Hematopoietic multipotent progenitor cell treated with erythropoietin and hydrocortisone succinate and interleukin-3 and kit ligand, for 4 days (in vitro differentiated cells): ENCODE results near the gene ZFYVE26.
"Not testable (repeated sequence)": the region's sequence is repeated elsewhere in the genome, so short reads cannot be mapped to it uniquely, and the experiment has no call there.

ENCODE experiments used
- DNase-seq: peaks from one replicate; pipeline ENCODE4 v3.0.0-alpha.2; 2015

Gene ZFYVE26

GRCh38 chr14:67749341-67750084, 66.9 kb downstream of the ZFYVE26 start:
- no peak for DNase-seq

GRCh38 chr14:67748312-67748711, 68.1 kb downstream of the ZFYVE26 start:
- DNase-seq, result no peak

GRCh38 chr14:67746927-67747326, 69.5 kb downstream of the ZFYVE26 start:
- no peak for DNase-seq

- no peak for DNase-seq
Measured at GRCh38 chr14:67744046-67744445, 72.3 kb downstream of the ZFYVE26 start.

GRCh38 chr14:67738740-67739504, 77.5 kb downstream of the ZFYVE26 start:
- no peak for DNase-seq

- DNase-seq, result no peak
Measured at GRCh38 chr14:67736771-67737170, 79.6 kb downstream of the ZFYVE26 start.

DNA sequence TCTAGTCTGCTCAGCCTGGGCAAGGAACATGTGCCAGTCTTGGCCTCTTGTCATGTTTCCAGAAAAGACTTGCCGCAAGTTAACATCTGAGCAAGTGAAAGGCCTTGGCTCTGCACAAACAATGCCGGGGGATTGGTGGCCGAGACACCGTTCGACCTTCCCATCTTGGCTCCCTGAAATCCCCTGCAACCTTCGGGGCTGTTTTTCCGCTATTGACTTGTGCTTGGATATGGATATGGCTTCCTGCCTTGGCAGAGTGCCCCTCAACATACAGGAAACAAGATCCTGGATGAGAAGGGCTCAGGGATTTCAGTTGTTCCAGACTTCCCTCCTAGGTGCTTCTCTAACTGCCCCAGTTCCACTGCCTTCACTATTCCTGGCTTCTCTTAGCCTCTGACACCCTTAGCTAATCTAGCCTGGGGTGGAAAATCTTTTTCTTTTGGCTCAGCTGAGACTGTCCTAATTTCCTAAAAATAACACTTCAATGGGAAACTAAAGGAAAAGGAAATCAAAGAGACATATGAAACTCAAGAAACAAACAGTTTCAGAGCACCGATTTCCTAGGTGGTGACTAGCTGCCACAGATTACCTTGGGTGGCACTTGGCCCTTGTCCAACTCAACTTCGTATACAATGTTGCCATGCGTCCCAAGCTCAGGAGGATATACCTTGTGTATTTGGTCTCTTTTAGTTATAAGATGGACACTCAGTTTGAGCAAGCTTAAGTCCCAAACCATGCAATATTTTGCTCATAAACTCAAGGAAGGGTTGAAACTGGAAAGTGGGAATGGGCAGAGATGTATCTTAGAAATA, 80.8 kb downstream of the ZFYVE26 start:
- DNase-seq, result no peak

- no peak for DNase-seq
Measured at GRCh38 chr14:67734675-67735074, 81.7 kb downstream of the ZFYVE26 start.

- DNase-seq, result no peak
Measured at GRCh38 chr14:67733616-67734015, 82.8 kb downstream of the ZFYVE26 start.

DNA sequence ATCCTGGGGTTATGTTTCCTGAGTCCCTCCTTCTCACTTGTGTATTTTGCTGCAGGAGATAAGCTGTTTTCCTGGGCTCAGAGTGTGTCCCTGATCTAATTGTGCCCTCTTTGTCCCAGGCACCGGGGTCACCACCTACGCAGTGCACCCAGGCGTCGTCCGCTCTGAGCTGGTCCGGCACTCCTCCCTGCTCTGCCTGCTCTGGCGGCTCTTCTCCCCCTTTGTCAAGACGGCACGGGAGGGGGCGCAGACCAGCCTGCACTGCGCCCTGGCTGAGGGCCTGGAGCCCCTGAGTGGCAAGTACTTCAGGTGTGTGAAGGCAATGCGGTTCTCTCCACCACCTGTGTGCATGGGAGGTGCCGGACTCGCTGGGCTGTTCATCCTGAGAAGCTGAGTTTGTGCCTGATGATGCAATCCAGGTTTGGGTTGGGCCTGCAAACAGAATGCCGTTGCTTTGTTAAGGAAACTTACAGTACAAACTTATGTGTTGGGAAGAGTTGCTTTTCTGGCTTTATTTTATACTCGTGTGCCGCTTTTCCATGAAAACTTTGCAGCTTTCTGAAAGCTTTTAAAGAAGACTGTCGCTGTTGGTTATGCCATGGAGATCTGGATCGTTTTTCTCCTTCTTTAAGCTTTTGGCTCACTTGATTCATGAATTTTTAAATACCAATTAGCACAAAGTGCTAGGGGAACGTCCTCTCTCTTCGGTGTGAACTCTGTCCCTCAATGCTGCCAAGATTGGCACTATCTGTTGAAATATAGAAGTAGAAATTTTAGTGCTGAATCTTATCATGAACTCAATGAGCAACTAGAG, 87.1 kb downstream of the ZFYVE26 start:
- no peak for DNase-seq

GRCh38 chr14:67728258-67728657, 88.1 kb downstream of the ZFYVE26 start:
- DNase-seq, result no peak

GRCh38 chr14:67727361-67727760, 89.0 kb downstream of the ZFYVE26 start:
- no peak for DNase-seq

- DNase-seq, result no peak
Measured at GRCh38 chr14:67725171-67725570, 91.2 kb downstream of the ZFYVE26 start.

GRCh38 chr14:67722293-67722692, 94.1 kb downstream of the ZFYVE26 start:
- DNase-seq, result peak; percentile 12

- DNase-seq, result no peak
Measured at GRCh38 chr14:67721875-67722274, 94.5 kb downstream of the ZFYVE26 start.

GRCh38 chr14:67719866-67720265, 96.5 kb downstream of the ZFYVE26 start:
- no peak for DNase-seq

DNA sequence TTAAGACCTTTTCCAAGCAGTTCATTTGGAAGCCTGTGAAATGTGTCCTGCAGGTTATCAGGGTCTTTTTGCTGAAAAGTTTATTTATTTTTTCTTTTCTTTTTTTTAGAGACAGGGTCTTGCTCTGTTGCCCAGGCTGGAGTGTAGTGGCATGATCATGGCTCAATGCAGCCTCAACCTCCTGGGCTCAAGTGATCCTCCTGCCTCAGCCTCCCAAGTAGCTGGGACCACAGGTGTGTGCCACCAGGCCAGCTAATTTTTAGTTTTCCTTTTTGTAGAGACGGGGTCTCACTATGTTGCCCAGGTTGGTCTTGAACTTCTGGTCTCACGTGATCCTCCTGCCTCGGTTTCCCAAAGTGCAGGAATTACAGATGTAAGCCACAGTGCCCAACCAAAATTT, 97.0 kb downstream of the ZFYVE26 start:
- DNase-seq, result not testable (repeated sequence)

DNA sequence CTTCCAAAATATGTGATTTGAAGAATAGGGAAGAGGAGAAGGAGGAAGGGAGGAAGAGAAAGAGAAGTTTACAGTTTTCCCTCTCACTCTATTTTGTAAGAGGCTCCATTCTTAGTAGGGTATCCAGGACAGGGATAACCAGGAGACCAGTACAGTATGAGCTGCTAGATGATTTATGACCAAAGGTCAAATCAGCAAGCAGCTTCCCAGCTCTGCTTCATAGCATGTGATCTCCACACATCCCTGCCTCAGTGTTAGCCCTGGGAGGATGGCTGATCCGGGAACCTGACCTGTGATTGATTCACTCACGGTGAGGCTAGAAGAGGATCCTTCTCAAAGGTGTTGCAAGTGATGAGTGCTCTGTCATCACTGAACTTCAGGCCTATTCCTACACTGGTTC, 98.1 kb downstream of the ZFYVE26 start:
- no peak for DNase-seq

DNA sequence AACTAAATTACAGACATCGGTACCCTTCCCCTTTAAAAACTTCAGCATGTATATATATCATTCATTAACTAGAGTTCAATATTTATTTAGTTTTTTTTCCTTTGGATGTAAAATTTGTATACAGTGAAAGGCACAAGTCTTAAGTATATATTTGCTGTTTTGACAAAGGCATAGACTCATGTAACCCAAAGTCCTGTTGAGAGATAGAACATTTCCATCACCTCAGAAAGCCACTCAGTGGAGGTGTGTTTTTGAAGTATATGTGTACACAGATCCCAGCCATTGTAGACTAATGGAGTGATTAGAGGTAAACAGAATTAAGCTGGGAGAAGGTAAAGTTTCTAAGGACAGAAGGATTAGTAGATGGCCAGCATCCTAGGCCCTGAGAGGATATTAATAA, 99.3 kb downstream of the ZFYVE26 start:
- DNase-seq, result no peak

- peak; percentile 15 for DNase-seq
Measured at GRCh38 chr14:67710209-67710608, 106.2 kb downstream of the ZFYVE26 start.

DNA sequence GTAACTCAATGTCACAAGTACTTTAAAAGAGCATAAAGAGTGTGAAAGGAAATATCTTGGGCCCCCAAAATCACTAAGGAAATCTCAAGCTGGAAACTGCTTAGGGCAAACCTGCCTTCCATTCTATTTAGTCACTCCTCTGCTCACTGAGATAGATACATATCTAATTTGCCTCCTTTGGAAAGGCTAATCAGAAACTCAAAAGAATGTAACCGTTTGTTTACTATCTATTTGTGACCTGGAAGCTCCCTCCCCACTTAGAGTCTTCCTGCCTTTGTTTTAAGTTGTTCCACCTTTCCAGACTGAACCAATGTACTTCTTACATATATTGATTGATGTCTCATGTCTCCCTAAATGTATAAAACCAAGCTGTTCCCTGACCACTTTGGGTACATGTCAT, 106.6 kb downstream of the ZFYVE26 start:
- DNase-seq, result not testable (repeated sequence)

DNA sequence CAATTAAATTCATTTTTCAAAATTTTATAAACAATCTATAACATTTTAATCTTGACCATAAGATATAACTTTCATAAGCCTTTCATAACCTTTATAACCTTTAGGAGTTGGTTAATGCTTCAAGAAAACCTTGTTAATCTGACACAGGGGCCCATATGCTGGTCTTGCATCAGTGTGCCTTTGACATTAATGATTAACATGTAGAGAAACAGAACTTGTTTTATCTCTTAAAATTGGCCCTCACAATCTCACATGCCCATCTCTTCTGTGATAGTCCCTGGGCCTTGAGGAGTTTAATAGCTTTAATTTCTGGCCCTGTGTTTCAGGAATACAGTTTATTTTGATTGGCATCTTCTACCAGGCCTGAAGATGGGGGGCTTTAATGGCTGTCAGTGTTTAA, 107.0 kb downstream of the ZFYVE26 start:
- not testable (repeated sequence) for DNase-seq

DNA sequence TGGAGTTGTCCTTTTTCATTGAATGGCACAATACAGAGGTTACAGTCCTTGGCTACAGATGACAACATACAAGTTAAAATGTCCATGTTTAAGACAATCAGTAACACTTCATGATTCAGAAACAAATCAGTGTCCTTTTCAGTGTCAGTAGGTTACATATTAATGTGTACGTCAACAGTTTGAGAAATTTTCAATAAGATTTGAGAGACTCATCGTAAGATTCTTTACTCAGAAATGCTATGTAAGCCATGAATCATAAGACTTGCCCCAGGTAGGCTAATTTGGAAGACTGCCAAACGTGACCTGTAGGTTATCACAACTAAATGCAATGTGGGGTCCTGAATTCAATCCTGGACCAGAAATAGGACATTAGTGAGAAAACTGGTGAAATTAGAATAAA, 111.2 kb downstream of the ZFYVE26 start:
- DNase-seq, result no peak
